NCI-H187 treated with DMSO at 0.1 percent for 48 hours (cell line): Measurements from ENCODE around the gene SMC6.

ENCODE experiments used
- DNase-seq: peaks from one replicate; lab custom pipeline; 2025; lab: John Stamatoyannopoulos, UW

SMC6 gene

GRCh38 chr2:17649026-17649425 is 104.6 kb downstream of the SMC6 start:
- DNase-seq = no peak

GRCh38 chr2:17648581-17648980 is 105.0 kb downstream of the SMC6 start:
- no peak for DNase-seq

GRCh38 chr2:17646838-17647701 is 106.5 kb downstream of the SMC6 start:
- no peak for DNase-seq

GRCh38 chr2:17646081-17646554 is 107.5 kb downstream of the SMC6 start:
- no peak for DNase-seq

GRCh38 chr2:17644997-17645720 is 108.5 kb downstream of the SMC6 start:
- DNase-seq = no peak

GRCh38 chr2:17643031-17643615 is 110.5 kb downstream of the SMC6 start:
- DNase-seq = no peak

GRCh38 chr2:17640406-17640805 is 113.2 kb downstream of the SMC6 start:
- DNase-seq = no peak

- DNase-seq = no peak
These were observed 115.3 kb downstream of the SMC6 start for GRCh38 chr2:17638196-17638743.

- DNase-seq = no peak
These were observed 116.3 kb downstream of the SMC6 start for GRCh38 chr2:17637131-17637906.

GRCh38 chr2:17636257-17636656 is 117.4 kb downstream of the SMC6 start:
- no peak for DNase-seq

GRCh38 chr2:17634997-17635396 is 118.6 kb downstream of the SMC6 start:
- DNase-seq = no peak

- DNase-seq = no peak
These were observed 123.5 kb downstream of the SMC6 start for GRCh38 chr2:17630089-17630488.

GRCh38 chr2:17628349-17629261 is 125.0 kb downstream of the SMC6 start:
- DNase-seq = no peak

GRCh38 chr2:17627434-17627833 is 126.2 kb downstream of the SMC6 start:
- DNase-seq = no peak

GRCh38 chr2:17626986-17627385 is 126.6 kb downstream of the SMC6 start:
- no peak for DNase-seq

GRCh38 chr2:17625446-17625845 is 128.2 kb downstream of the SMC6 start:
- no peak for DNase-seq

GRCh38 chr2:17621781-17622180 is 131.8 kb downstream of the SMC6 start:
- DNase-seq = no peak

- no peak for DNase-seq
These were observed 132.8 kb downstream of the SMC6 start for GRCh38 chr2:17620841-17621240.

- DNase-seq = no peak
These were observed 133.3 kb downstream of the SMC6 start for GRCh38 chr2:17620280-17620679.

- no peak for DNase-seq
These were observed 135.7 kb downstream of the SMC6 start for GRCh38 chr2:17617955-17618354.

- no peak for DNase-seq
These were observed 136.1 kb downstream of the SMC6 start for GRCh38 chr2:17617516-17617915.
